Fibroblast of skin of back (primary cell): ENCODE results near the gene IGLL5. TPM values are rescaled to one million over a fixed set of nuclear protein-coding genes. Genes with fewer than 3 reads are reported as not detected.

Source experiments
- DNase-seq: peaks from one replicate; pipeline ENCODE4 v3.0.0-alpha.2; 2013
- polyA plus RNA-seq, 2 experiments: library from polyadenylated mRNA; unstranded; fragments of 120-200 nt; gene quantifications; one replicate each; pipeline ENCODE4 v1.2.1, GENCODE V29; 2013; ENCODE audit not compliant: insufficient read length in 2 of 2

IGLL5 gene
- polyA plus RNA-seq (2013, experiment 1 of 2; ENCODE audit: insufficient read length): not detected
- not detected for polyA plus RNA-seq (2013, experiment 2 of 2; ENCODE audit: insufficient read length)

DNA sequence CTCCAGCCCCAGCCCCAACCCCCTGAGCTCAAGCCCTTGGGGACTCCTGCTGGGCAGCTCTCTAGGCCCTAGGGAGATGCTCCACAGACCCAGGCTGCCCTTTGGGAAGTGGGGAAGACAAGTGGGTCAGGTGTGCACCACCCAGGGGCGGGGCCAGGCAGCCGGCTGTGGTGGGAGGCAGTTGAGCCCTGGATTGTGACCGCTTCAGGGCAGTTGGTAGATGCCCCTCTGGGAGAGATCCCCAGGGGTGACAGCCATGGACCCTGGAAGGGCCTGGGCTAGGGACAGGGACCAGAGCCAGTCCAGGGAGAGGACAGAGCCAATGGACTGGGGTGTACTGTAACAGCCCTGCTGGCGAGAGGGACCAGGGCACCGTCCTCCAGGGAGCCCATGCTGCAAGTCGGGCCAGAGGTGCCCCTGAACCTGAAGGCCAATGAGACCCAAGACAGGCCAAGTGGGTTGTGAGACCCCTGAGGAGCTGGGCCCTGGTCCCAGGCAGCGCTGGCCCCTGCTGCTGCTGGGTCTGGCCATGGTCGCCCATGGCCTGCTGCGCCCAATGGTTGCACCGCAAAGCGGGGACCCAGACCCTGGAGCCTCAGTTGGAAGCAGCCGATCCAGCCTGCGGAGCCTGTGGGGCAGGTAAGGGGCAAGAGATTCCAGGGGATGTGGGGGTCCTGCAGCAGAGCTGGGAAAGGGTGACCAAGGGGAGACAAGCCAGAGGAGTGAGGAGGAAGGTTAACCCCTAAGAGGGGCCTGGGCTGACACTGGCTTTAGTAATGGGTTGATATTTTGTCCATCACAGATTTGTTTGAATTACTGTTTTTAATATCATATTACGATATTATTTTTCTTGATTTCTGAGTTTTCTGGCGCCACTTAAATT lies at the start of gene IGLL5:
Gene IGLL5 (plus strand): TSS at position 196 of the 883 bp plus-strand sequence. CDS start 238 bp downstream, at position 434.
- no peak for DNase-seq

DNA sequence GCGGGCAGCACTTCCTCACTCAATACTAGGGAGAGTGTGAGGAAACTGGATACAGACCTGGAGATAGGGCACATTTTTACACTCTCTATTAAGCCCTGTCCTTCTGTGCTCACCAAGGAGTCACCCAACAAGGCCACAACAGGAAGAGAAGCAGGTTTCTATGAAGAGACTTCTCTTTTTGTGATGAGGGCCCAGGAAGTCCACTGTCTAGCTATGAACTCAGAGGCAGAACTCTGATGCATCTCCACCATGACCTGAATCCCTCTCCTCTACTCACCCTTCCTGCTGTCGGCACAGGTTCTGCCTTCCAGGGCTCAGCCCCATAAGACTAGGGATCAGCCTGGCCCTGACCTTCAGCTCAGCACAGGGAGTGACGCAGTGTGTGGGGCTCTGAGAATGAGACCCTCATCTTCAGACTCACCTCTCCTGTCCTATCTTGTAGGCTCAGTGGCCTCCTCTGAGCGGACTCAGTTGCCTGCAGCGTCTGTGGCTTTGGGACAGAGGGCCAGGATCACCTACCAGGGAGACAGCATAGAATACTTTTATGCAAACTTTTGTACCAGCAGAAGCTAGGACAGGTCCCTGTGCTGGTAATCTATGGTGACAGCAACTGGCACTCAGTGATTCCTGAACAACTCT lies 49.3 kb upstream of the IGLL5 start:
- no peak for DNase-seq

DNA sequence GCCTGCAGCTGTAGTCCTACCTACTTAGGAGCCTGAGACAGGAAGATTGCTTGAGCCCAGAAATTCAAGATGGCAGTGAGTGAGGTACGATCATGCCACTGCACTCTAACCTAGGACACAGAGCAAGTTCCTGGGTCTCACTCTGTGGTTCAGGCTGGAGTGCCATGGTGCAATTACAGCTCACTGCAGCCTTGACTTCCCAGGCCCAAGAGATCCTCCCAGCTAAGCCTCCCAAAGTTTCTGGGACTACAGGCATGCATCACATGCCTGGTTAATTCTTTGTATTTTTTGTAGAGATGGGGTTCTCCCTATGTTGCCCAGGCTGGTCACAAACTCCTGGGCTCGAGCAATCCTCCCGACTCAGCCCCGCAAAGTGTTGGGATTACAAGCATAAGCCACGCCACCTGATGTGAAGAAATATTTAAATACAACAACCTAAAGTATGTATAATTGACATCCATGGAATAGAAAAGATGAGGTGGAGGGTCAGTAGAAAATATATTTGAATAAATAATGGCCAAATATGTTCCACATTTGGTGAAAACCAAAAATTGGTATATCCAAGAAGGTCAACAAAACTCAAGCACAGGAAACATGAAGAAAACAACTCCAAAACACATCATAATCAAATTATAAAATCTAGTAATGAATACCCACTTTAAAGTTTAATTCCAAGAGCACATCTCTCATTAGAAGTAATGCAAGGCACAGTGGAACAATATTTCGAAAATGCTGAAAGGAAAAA lies 47.9 kb upstream of the IGLL5 start:
- no peak for DNase-seq

DNA sequence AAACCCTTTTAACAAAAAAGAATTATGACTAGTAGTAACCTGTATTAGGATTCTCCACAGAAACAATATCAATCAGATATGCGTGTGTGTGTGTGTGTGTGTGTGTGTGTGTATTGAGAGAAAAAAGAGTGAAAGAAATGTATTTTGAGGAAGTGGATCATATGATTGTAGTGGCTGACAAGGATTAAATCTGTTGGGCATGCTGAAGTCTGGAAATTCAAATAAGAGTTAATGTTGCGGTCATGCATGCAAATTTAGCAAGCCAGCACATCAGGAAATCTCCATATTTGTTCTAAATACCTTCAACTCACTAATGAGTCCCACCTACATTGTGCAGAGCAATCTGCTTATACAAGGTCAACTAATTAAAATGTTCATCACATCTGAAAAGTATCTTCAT lies 46.8 kb upstream of the IGLL5 start:
- no peak for DNase-seq

DNA sequence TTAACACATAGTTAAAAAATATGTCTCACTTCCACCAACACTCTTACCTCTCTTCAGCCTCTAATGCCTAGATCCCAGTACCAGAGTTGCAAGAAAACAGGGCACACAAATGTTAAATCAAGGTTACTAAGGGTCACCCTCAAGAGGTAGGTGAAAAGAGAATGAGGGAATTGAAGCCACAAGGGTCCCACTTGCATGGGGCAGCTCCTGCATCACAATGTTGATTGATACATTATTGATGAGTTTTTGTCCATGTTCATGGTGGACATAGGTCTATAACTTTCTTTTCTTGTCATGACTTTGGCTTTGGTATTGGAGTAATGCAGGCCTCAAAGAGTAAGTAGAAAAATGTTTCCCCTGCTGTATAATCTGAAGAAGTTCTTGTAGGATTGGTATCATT lies 46.0 kb upstream of the IGLL5 start:
- no peak for DNase-seq

DNA sequence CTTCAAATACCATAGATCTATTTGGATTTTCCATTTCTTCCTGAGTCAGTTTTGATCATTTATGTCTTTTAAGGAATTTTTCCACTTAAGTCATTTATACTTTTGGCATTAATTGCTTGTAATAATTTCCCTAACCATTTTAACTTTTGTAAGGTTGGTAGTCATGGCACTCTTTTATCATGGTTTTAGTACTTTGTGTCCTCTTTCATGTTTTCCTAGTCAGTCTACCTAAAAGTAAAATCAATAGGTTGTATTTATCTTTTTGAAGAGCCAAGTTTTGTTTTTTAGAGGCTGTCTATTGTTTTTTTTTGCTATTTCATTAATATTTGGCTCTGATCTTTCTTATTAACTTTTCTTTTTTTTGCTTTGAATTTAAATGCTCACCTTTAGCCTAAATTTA lies 45.5 kb upstream of the IGLL5 start:
- DNase-seq: no peak

DNA sequence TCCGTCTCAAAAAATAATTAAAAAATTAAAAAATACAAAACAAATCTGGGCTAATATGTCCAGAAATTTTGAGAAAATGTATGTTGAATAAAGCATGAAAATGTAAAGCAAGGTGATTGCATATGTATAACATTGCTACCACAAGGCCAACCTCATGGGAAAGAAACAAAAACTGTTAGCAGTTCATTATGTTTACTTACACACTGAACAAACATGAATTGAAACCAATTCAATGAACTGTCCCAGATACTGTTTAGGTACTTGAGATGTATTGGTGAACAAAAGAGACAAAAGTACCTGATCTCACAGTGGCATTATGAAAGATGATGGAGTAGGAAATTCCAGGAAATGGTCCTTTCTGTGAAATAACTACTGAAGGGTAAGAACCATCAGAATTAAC lies 43.8 kb upstream of the IGLL5 start:
- no peak for DNase-seq

DNA sequence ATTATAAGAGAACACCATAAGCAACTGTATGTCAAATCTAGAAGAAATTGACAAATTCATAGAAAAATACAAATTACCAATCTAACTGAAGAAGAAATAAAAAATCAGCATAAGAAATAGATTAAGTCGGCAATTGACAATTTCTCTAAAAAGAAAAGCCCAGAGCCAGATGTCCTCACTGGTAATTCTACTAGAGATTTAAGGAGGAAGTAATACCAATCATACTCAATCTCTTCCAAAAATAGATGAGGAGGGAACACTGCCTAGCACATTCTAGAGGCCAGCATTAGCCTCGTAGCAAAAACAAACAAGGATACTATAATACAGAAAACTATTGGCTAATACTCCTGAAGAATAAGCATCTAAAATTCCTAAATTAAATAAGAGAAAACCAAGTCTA lies 40.4 kb upstream of the IGLL5 start:
- DNase-seq: no peak

DNA sequence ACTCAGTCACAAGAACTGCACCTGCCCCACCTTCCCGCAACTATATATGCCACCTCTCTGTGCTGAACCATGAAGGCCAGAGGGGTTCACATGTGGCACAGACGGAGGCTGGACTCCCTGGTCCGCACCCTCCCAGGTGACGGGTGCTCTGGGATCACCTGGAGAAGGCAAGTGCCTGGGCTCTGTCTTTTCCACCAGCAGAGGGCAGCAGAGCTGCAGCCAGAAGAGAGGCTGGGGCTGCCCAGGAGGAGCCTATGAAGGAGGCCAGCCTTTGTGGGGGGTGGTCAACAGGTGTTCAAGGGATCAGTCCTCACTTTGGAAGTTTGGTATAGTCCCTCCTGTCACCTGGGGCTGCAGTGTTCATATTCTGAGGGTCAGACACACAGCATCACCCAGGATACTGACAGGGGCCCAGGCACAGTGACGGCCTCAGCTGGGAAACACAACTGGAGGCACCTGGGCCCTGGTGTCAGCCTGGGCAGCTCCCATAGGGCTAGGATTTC lies 39.2 kb upstream of the IGLL5 start:
- peak; percentile 27 for DNase-seq

DNA sequence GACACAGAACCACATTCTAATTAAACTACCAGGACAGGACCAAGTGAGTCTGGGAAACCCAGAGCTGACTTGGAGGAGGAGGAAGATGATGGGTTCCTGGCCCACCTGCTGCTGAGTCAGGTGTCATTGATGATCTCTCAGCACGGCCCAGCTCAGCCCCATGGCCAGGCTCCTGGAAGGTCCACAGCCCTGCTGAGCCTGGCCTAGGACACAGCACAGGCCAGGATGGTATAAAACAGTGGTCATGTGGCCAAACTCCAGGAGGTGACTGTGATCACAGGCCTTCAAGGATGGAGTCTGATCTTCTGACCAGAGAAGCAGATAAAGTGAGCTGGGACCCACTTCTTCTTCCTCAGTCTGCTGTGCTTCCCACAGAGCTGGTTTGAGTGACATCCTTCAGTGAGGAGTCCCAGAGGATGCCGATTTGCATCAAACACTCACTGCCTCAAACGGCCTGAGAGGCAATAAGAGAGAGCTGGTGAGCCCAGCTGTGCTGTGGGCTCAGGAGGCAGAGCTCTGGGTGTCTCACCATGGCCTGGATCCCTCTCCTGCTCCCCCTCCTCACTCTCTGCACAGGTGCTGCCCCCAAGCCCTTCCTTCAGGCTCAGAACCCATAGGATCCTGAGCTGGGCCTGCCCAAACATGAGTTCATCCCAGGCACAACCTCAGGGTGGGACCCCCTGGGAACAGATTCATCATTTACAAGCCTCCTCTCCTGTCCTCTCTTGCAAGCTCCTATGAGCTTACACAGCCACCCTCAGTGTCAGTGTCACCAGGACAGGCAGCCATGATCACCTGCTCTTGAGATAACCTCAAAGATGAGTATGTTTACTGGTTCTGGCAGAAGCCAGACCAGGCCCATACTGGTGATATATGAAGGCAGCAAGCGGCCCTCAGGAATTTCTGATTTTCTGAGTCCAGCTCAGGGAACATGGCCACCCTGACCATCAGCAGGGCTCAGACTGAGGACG lies 37.7 kb upstream of the IGLL5 start:
- DNase-seq: no peak

DNA sequence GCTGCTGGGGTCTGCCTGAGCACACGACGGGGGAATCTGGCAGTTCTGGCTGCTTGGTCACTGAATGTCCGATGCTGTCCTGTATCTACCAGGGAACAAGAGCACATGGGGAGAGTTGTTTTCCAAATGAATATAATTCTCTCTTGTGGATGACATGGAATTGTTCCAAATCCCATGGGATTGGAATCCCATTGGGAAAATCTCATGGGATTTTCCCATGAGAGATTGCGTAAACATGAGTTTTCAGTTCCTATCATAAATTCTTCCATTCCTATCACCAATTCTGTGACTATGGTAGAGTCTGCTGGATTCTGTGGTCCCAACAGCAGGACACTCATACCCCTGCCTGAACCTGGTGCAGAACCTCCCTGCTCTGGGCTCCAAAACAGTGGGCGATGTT lies 35.6 kb upstream of the IGLL5 start:
- DNase-seq: no peak

DNA sequence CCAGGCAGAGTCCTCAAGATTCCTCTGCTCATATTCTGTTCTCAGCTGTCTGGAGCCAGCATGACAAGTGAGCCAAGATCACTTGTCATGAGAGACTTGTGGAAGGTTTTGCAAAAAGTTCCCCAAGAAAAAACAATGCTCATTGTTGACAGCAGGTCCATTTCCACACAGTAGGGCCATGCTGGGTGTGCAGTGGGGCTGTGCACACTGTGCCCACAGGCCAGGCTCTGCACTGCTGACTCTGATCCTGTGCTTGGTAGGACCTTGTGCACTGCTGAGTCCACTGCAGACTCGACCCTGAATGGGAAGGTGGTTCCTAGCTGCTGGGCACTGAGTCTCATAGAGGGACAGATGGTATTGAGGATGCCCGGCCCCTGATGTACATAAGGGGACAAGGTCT lies 33.9 kb upstream of the IGLL5 start:
- no peak for DNase-seq

DNA sequence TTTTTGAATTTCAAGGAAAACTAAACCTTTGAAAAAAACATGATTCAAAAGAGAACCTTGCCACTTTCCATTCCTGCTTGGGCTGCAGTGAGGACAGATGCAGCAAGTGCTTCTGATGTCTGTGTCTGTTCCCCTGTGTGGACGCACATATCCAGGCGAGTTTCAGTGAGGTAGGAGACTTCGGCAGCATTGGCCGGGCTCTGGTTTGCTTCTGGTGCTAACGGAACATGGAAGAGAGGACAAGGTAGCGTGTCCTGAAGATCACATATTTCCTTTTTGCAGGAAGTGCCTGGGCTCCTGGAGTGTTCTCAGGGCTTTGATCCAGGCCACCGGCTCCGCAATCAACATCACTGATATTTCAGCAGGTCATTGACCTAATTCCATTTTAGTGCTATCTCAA lies 33.1 kb upstream of the IGLL5 start:
- no peak for DNase-seq

DNA sequence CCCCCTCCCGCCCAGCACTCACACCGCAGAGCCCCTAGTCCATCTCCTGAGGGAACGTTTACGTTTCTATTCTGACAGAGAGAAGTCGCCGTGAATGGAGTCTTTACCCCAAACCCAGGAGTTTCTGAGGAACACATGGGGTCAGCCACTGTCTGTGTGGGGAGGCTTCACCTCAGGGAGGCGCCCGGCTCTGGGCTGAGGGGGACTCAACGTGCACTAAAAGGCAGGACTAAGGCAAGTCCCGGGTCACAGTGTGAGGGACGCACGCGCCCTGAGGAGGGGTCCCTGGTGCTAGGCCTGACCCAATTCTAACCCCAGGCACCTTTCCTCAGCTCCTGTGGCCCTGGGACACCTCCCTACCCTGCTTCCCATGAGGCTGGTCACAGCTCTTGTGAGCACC lies 32.5 kb upstream of the IGLL5 start:
- no peak for DNase-seq

DNA sequence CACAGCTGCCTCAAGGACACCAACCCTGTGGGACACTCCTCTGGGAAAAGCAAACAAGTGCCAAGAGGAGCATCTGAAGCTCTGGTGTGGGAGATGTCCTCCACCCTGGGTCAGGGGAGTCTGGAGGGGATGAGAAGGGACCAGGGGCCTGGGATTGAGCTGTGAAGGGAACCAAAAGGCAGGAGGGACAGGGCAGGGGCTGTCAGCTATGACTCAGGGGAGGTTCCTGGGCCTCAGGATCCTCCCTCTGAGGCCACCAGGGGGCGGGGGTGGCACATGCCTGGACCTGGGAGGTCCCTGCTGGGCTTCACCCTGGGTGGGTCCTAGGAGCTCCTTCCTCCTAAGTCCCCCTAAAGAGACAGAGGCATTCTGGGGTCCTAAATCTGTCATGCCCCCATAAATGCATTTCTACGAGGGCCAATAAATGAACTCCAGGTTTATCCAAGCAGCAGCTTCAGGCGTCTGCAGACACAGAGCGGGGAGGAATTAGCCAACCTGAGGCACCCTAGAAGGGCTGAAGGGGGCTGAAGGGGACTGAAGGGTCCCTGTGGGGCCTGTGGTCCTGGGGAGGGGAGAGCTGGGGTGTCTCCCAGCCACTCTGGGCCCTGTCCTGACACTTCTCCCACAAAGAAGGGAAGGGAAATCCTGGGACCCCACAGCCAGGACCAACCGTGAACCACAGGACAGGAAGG lies 31.9 kb upstream of the IGLL5 start:
- DNase-seq: peak; percentile 3

DNA sequence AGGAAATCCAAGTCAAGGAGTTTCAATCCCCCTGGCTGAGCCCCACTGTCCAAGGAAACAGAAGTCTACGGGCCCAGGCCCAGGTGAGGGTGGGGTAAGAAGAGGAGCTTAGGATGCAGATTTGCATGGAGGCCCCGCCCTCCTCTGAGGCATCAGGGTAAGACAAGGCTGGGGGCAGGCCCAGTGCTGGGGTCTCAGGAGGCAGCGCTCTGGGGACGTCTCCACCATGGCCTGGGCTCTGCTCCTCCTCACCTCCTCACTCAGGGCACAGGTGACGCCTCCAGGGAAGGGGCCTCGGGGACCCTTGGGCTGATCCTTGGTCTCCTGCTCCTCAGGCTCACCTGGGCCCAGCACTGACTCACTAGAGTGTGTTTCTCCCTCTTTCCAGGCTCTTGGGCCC lies 31.3 kb upstream of the IGLL5 start:
- no peak for DNase-seq

DNA sequence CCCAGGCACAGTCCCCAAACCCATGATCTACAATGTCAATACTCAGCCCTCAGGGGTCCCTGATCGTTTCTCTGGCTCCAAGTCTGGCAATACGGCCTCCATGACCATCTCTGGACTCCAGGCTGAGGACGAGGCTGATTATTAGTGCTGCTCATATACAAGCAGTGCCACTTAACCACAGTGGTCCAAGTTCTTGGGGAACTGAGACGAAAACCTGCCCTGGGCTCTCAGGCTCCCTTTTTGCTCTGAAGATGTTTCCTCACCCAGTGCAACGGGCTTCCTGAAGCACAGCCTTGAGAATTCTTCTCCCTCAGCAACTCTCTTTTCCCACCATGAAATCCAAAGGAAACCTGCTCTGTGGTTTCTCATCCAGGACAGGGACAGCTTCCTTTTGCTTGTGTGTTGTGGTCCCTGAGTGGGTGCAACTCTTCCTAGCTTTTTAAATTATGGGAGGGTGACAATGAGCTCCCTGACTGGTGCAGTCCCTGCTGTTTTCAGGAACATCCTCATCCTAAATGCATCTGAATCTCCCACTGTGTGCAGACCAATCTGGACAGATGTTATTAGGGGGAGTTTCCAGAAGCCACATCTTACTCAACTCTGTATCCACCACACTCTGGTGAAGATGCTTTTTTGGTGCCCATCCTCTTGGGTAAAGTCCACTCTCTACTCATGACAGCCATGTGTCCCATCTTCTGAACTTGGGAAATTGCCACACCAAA lies 30.6 kb upstream of the IGLL5 start:
- DNase-seq: no peak

DNA sequence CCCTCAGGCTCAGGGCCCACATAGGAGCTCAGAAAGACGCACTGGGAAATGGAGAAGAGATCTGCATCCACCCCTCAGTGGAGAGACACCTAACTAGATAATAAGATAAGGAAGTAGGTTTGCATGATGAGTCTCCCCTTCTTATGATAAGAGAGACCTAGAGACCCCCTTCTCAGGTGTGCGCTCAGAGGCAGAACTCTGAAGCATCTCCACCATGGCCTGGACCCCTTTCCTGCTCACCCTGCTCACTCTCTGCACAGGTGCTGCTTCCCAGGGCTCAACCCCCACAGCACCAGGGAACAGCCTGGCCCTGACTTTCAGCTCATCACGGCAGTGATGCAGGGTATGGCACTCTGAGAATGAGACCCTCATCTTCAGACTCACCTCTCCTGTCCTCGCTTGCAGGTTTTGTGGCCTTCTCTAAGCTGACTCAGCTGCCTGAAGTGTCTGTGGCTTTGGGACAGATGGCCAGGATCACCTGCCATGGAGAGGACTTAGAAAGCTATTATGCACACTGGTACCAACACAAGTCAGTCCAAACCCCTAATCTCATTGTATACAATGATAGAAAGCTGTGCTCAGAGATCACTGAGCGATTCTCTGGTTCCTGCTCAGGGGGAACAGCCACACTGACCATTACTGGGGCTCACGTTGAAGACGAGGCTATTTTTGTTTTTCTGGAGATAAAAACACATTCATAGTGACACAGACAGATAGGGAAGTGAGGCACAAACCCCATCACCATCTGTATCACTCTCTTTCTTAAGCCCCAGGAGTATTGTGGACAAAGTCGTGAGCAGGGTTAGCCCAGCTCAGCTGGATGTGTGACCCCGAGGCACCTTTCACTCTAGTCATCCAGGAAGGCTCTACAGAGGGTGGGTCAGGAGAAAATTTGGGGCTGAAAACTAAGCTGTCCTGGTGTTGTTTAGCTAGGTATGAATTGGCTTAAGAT lies 29.7 kb upstream of the IGLL5 start:
- no peak for DNase-seq

DNA sequence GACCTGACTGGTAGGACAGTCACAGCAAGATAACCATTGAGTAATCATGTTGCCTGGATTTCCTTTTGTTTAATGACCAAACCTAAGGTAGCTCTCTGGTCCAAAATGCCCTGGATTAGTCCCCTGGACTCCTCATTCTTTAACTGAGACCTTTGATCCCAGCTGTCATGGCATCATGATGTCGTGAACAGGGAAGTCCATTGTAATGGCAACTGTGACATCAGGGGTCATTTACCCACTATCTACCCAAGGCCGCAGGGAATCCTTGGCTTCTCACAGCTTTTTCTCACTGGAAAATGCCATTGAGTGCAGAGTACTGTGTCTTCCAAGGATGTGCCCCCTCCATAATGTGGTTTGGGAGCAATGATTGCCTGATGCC lies 29.1 kb upstream of the IGLL5 start:
- no peak for DNase-seq
